HG03039 (cell line): ENCODE data around the gene ADCK2.
A peak's percentile ranks its signal among the peaks of the same experiment; 100 is the strongest.
"Not testable (repeated sequence)": the region's sequence is repeated elsewhere in the genome, so short reads cannot be mapped to it uniquely, and the experiment has no call there.

Experiments
- ATAC-seq: cut with Tn5 transposase; IDR thresholded peaks from one replicate; pipeline ENCODE4 v1.9.1; 2021; ENCODE audit warnings: mild to moderate bottlenecking, moderate library complexity; ENCODE audit not compliant: unreplicated experiment

Gene ADCK2

DNA sequence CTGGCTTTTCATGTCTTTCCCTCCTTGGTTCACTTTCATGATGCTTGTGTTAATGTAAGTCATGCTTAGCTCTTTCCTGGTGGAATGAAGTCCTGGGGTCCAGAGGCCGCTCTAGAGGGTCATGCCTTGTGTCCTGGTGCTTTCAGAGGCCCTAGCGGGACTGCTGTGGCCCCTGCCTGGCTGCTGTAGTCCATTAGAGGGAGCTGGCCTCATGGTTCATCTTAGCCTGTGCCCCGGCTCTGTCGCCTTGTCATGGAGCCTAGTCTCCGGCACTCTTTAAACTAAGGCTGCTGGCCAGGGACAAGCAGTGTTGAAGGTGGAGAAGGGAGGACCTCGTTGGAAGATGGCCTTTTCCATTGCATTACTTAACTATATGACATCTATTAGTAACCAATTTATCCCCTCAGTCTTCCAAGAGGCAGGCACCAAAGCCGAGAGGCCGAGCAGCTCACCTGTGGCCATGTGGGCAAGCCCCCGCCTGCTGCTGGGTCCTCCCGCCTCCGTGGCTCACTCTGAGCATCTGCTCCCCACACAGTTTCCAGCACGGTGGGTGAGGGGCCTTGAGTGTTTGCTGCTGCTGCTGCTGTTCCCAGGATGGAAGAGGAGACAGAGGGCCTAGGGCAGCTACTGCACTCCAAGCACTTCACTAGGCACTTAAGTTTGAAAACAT lies 18.8 kb downstream of the ADCK2 start:
- ATAC-seq: no peak

GRCh38 chr7:140693849-140694248 lies 21.1 kb downstream of the ADCK2 start:
- not testable (repeated sequence) for ATAC-seq

DNA sequence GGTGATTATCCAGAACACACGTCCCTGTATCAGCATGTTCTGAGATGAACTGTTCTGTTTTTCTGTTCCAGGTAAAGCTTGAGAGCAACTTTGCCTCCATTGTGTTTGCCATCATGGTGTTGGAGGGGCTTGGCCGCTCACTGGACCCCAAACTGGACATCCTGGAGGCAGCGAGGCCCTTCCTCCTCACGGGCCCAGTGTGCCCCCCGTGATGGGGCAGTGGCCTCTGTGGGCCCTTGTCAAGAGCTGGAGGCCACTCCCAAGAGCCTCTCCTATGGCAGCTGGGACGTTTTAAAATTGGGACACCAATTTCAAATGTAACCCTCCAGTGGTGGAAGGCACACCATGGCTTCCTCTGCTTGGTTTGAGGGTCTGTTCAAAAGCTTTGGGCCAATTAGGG lies 21.8 kb downstream of the ADCK2 start:
- ATAC-seq: no peak

GRCh38 chr7:140695381-140695780 lies 22.6 kb downstream of the ADCK2 start:
- no peak for ATAC-seq

DNA sequence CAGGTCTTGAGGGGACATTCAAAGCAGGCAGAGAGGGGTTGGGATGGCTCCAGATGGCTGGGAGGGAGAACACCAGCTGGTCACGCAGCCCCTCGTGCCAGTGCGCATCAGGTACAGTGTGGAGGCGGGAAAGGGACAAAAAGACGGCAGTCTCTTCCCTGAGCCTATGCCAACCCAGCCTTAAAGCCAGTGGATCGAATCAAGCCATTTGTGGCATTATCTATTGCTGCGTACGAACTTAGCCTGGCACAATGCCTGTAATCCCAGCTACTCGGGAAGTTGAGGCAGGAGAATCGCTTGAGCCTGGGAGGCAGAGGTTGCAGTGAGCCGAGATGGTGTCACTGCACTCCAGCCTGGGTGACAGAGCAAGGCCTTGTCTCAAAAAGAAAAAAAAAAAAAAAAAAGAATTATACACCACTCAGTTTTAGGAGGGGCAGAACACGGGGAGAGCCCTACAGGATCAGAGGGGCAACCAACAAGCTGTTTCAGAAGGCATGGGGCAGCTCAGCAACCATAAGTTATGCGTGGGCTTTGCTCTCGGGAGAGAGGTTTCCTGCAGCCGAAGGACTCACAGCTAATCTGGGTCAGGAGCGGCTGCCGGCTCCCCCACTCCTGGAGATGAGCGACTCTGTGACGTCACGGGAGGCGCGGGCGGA lies 23.4 kb downstream of the ADCK2 start:
- peak; percentile 91 for ATAC-seq

- peak; percentile 83 for ATAC-seq
Observed at GRCh38 chr7:140696680-140697446, 24.1 kb downstream of the ADCK2 start, which contains the start of gene NDUFB2. TSS of gene NDUFB2 (plus strand) at chr7:140696708. CDS start at chr7:140696745, 37 bp downstream.

- no peak for ATAC-seq
Observed at GRCh38 chr7:140697447-140698143, 24.9 kb downstream of the ADCK2 start.

GRCh38 chr7:140698477-140698876 lies 25.7 kb downstream of the ADCK2 start:
- ATAC-seq: no peak

DNA sequence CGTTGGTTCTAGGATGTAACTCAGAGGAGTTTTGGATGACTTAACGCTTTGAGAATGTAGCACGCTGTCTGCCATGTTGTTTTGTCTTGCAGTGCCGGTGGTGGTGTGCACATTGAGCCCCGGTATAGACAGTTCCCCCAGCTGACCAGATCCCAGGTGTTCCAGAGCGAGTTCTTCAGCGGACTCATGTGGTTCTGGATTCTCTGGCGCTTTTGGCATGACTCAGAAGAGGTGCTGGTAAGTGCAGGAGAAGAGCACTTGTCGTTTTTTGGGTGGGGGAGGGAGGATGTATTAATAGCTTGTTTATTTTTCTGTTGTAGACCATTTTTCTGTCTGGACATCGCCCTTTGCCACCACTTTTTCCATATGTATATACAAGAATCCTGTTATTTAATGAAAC lies 30.0 kb downstream of the ADCK2 start:
- ATAC-seq: no peak

GRCh38 chr7:140704205-140704604 lies 31.5 kb downstream of the ADCK2 start:
- ATAC-seq: no peak

DNA sequence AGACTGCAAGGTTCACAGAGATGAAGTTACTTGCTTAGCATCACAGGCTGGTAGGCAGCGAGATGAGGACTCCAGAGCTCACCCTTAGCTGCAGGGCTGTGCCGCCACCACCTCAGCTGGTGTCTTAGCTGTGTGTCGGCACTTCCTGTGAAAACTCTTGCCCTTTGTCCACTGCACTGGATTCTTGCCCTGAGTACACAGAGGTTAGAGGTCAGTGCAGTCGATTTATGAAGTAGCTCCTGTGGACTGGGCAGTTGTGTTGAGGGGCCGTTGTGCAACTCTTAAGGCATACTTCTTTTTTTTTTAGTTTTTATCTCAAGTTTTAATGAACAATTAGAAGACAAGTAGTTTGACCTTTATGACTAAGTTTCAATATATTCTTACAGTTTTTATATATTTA lies 34.4 kb downstream of the ADCK2 start:
- ATAC-seq: no peak

DNA sequence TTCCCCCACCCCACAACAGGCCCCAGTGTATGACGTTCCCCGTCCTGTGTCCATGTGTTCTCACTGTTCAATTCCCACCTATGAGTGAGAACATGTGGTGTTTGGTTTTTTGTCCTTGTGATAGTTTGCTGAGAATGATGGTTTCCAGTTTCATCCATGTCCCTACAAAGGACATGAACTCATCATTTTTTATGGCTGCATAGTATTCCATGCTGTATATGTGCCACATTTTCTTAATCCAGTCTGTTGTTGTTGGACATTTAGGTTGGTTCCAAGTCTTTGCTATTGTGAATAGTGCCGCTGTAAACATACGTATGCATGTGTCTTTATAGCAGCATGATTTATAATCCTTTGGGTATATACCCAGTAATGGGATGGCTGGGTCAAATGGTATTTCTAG lies 36.0 kb downstream of the ADCK2 start:
- ATAC-seq: not testable (repeated sequence)

- not testable (repeated sequence) for ATAC-seq
Observed at GRCh38 chr7:140712392-140712791, 39.6 kb downstream of the ADCK2 start.

- no peak for ATAC-seq
Observed at GRCh38 chr7:140714331-140715040, 41.7 kb downstream of the ADCK2 start.

DNA sequence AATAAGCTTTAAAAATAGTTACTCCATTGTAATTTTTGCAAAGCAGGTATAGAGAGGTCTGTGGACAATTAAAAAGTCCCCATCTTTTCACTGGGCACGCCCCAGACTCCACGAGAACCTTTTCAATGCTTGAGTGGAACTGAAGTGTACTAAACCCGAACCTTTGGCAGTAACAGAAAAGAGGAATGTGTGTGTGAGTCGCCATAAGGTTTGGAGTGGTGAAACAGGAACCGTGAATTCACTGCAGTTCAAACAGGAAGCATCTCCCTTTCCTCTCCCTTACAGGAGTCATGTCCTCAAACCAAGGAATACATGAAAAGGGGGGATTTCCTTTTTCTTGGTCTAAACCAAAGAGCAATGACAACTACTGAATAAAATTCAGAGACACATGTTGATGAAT lies 47.0 kb downstream of the ADCK2 start:
- ATAC-seq: no peak

GRCh38 chr7:140722254-140722653 lies 49.5 kb downstream of the ADCK2 start:
- no peak for ATAC-seq

DNA sequence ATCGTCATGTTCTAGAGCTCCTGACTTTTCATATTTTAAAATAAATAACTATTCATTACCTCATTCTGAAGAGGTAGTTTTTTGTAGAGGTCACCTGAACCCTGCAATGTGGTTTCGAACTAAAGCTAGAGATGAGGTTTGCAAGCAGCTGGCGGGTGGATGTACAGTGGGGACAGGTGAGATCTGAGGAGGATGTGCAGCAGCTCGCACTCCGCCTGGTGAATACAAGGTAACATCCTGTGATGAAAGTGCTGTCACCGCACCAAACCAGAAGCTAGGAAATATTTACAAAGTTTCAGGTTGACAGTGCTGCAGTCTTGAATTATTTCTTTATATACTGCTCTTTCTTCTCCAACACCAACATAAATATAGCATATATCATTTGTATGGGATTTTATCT lies 50.3 kb downstream of the ADCK2 start:
- ATAC-seq: no peak

GRCh38 chr7:140723574-140723973 lies 50.8 kb downstream of the ADCK2 start:
- ATAC-seq: no peak

DNA sequence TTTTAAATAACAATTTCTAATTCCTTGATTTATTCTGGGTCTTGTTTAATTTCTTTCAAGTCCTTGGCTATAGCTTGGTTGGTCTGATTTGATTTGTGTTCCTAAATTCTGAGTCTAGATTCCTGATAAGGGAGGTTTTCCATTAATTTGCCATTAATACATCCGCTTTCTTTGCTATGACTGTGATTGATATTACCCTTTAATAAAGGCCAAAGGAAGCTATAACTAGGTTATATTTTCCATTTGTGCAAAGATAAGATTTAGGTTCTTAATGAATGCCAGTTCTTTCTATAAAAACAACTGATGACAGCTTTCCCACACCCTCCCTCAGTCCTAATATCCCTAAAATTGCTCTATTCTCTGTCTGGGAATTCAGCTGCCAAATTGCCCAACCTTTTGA lies 52.0 kb downstream of the ADCK2 start:
- ATAC-seq: no peak

- ATAC-seq: no peak
Observed at GRCh38 chr7:140726281-140726680, 53.5 kb downstream of the ADCK2 start.

GRCh38 chr7:140732416-140732815 lies 59.7 kb downstream of the ADCK2 start:
- no peak for ATAC-seq
